Tibial nerve (tissue), 4 donors: ENCODE data around the gene DYRK4. TPM values are rescaled to one million over a fixed set of nuclear protein-coding genes. Genes with fewer than 3 reads are reported as not detected.

ENCODE experiments used
- DNase-seq, 2 donors: peaks; one replicate each; pipeline ENCODE4 v3.0.0-alpha.2; 2019; ENCODE audit warnings: low spot score in 2 of 2
- H3K27ac ChIP-seq, 4 donors: fragments of 200-600 bp; sonication (generic) in 3 of 4; one replicate each; pipeline ENCODE4 v1.5.1; 2017 to 2019; ENCODE audit warnings: mild to moderate bottlenecking in 1 of 4
- H3K27me3 ChIP-seq, 2 donors: fragments of 200-600 bp; sonication (generic) in 1 of 2; one replicate each; pipeline versions ENCODE4 v1.5.1 to v1.6.0; 2017 to 2019
- H3K36me3 ChIP-seq, 3 donors: fragments of 200-600 bp; sonication (generic); one replicate each; pipeline ENCODE4 v1.5.1; 2018 to 2019
- H3K4me1 ChIP-seq, 4 donors: fragments of 200-600 bp; sonication (generic) in 3 of 4; one replicate each; pipeline ENCODE4 v1.5.1; 2017 to 2019
- H3K4me3 ChIP-seq, 4 donors: fragments of 200-600 bp; sonication (generic) in 3 of 4; one replicate each; pipeline ENCODE4 v1.5.1; 2017 to 2019; ENCODE audit warnings: mild to moderate bottlenecking in 1 of 4, moderate library complexity in 1 of 4
- H3K9me3 ChIP-seq, 4 donors: fragments of 200-600 bp; sonication (generic) in 3 of 4; one replicate each; pipeline ENCODE4 v1.5.1; 2017 to 2019
- CTCF ChIP-seq, 5 experiments: fragments of 200-600 bp in 3 of 5; fragments of 450-650 bp in 2 of 5; sonication (generic) in 3 of 5; IDR thresholded peaks; one replicate each; pipeline ENCODE4 v1.5.1; 2016 to 2019; ENCODE audit warnings: antibody characterized with exemption in 5 of 5, mild to moderate bottlenecking in 3 of 5, moderate library complexity in 2 of 5
- EP300 ChIP-seq, 2 donors: sonication (generic); formaldehyde crosslinking; IDR thresholded peaks; one replicate each; pipeline ENCODE4 v1.6.1; 2017; ENCODE audit warnings: antibody characterized with exemption in 2 of 2, mild to moderate bottlenecking in 1 of 2
- POLR2A ChIP-seq, 2 donors: fragments of 450-650 bp; IDR thresholded peaks; one replicate each; pipeline ENCODE4 v1.6.1; 2017; ENCODE audit warnings: antibody characterized with exemption in 2 of 2, mild to moderate bottlenecking in 2 of 2, moderate library complexity in 2 of 2
- WGBS, 2 donors: methylation state at CpG; one replicate each; pipeline ENCODE4 v1.1.5; 2018; 5-methylcytosine and 5-hydroxymethylcytosine counted together
- total RNA-seq, 4 donors: library from RNA; depleted of rRNA; stranded (reverse); fragments of >200 nt; gene quantifications; one replicate each; pipeline ENCODE4 v1.1.0, GENCODE V29; 2016

Gene DYRK4
- total RNA-seq, 4 donors from 2014 or later: 26.7 to 54.0 (median 40.9) TPM

GRCh38 chr12:4553943-4554342 is 8.1 kb upstream of the DYRK4 start:
- Histone ChIP-seq H3K27me3 (no peaks in the 10 kb centered on the region), H3K27ac (no peak overlapping the region), H3K9me3 (no peaks in the 10 kb centered on the region), H3K4me3 (no peak overlapping the region), H3K4me1 (no peaks in the 10 kb centered on the region), H3K36me3 (no peaks in the 10 kb centered on the region)
- TF ChIP-seq POLR2A (IDR thresholded peaks at IDR 0.05) (no peak), EP300 (IDR thresholded peaks at IDR 0.05) (no peak), CTCF (IDR thresholded peaks at IDR 0.05) (no peak)
- WGBS, 2 donors: 91 to 93% methylated on average over 4 of the region's 4 CpGs
- DNase-seq: no peak

GRCh38 chr12:4555804-4556203 is 6.2 kb upstream of the DYRK4 start:
- Histone ChIP-seq H3K36me3 (no peaks in the 10 kb centered on the region), H3K27ac (no peak overlapping the region), H3K9me3 (no peaks in the 10 kb centered on the region), H3K4me1 (no peaks in the 10 kb centered on the region), H3K27me3 (no peaks in the 10 kb centered on the region), H3K4me3 (no peak overlapping the region)
- TF ChIP-seq CTCF (IDR thresholded peaks at IDR 0.05) (no peak), EP300 (IDR thresholded peaks at IDR 0.05) (no peak), POLR2A (IDR thresholded peaks at IDR 0.05) (no peak)
- 85 to 89% methylated on average over 2 of the region's 2 CpGs for WGBS, 2 donors
- DNase-seq: no peak

- Histone ChIP-seq H3K4me1 (peaks cover 0 to 6% (median 0%) of the 10 kb centered on the region in 4 donors), H3K36me3 (no peaks in the 10 kb centered on the region), H3K27ac (no peak overlapping the region), H3K27me3 (no peaks in the 10 kb centered on the region), H3K4me3 (no peak overlapping the region), H3K9me3 (no peaks in the 10 kb centered on the region)
- TF ChIP-seq EP300 (IDR thresholded peaks at IDR 0.05) (no peak), POLR2A (IDR thresholded peaks at IDR 0.05) (no peak), CTCF (IDR thresholded peaks at IDR 0.05) (no peak)
- no peak for DNase-seq
- WGBS, 2 donors: 83 to 93% methylated on average over 2 of the region's 2 CpGs
Measured at GRCh38 chr12:4556735-4557530, 5.1 kb upstream of the DYRK4 start.

GRCh38 chr12:4557586-4557985 is 4.4 kb upstream of the DYRK4 start:
- H3K36me3 ChIP-seq: no peaks in the 10 kb centered on the region
- no peak overlapping the region for H3K4me3 ChIP-seq
- H3K27ac ChIP-seq: no peak overlapping the region
- no peak for DNase-seq
- no peaks in the 10 kb centered on the region for H3K9me3 ChIP-seq
- H3K4me1 ChIP-seq: peaks cover 0 to 12% (median under 1%) of the 10 kb centered on the region in 4 donors
- WGBS, 2 donors: 83 to 87% methylated on average over 5 of the region's 5 CpGs
- H3K27me3 ChIP-seq: no peaks in the 10 kb centered on the region
- no peak for TF ChIP-seq EP300 (IDR thresholded peaks at IDR 0.05)
- no peak for TF ChIP-seq POLR2A (IDR thresholded peaks at IDR 0.05)
- TF ChIP-seq CTCF (IDR thresholded peaks at IDR 0.05): no peak

- Histone ChIP-seq H3K4me3 (no peak overlapping the region), H3K27me3 (no peaks in the 10 kb centered on the region), H3K27ac (no peak overlapping the region), H3K36me3 (no peaks in the 10 kb centered on the region), H3K9me3 (no peaks in the 10 kb centered on the region), H3K4me1 (peaks cover 0 to 18% (median 4%) of the 10 kb centered on the region in 4 donors)
- TF ChIP-seq EP300 (IDR thresholded peaks at IDR 0.05) (no peak), CTCF (IDR thresholded peaks at IDR 0.05) (no peak), POLR2A (IDR thresholded peaks at IDR 0.05) (no peak)
- no peak for DNase-seq
- 95 to 97% methylated on average over 2 of the region's 2 CpGs for WGBS, 2 donors
Measured at GRCh38 chr12:4558171-4558570, 3.8 kb upstream of the DYRK4 start.
